Nephron (organoid): Measurements from ENCODE around the gene BRSK1.
A peak's percentile ranks its signal among the peaks of the same experiment; 100 is the strongest.

Source experiments
- H3K27ac Mint-ChIP-seq, 3 experiments: 2 replicates each; pipeline ENCODE4 v1.8.0; 2020; ENCODE audit warnings: mixed read lengths in 3 of 3, mild to moderate bottlenecking in 2 of 3, moderate library complexity in 1 of 3
- H3K27me3 Mint-ChIP-seq: 2 replicates; pipeline ENCODE4 v1.8.0; 2021; ENCODE audit warnings: low read depth, mild to moderate bottlenecking, moderate library complexity, mixed read lengths
- H3K36me3 Mint-ChIP-seq: 2 replicates; pipeline ENCODE4 v1.8.0; 2020; ENCODE audit warnings: low read depth, mixed read lengths
- H3K4me1 Mint-ChIP-seq: 2 replicates; pipeline ENCODE4 v1.8.0; 2020; ENCODE audit warnings: mixed read lengths
- H3K4me3 Mint-ChIP-seq, 3 experiments: 2 replicates each; pipeline ENCODE4 v1.8.0; 2020; ENCODE audit warnings: mild to moderate bottlenecking in 3 of 3, mixed read lengths in 3 of 3, moderate library complexity in 2 of 3
- H3K9me3 Mint-ChIP-seq: 2 replicates; pipeline ENCODE4 v1.8.0; 2020; ENCODE audit warnings: mixed read lengths
- TF ChIP-seq, protein P1 (sequence below), 3 experiments: fragments of 200-600 bp; sonication (generic); IDR thresholded peaks; one replicate each; pipeline ENCODE4 v1.5.0; 2021; ENCODE audit warnings: antibody characterized with exemption in 3 of 3; ENCODE audit not compliant: unreplicated experiment in 3 of 3

BRSK1 gene

DNA sequence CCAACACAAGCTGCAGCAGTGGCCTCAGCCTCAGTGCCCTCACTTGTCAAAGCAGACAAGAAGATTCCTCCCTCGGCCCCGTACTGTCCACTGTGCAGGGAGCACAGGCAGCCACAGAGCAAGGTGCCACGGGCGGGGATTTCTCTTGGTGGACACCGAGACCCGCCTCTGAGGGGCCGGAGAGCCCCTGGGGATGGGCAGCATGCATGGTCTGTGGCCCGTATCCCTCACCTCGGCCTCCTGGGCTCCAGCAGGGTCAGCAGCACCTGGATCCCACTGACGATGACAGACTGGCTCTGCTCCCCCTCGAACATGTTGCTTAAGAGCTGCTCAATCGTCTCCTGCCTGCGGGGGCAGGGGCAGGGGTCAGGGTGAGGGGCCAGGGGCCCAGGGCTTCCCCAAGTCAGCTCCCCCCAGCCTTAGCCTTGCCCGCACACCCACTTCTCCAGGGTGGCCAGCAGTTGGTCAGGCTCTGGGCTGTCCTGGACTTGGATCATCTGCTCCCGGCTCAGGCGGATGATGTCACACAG is 41.8 kb upstream of the BRSK1 start:
- H3K4me3 Mint-ChIP-seq = no peak overlapping the region
- no peaks in the 10 kb centered on the region for H3K9me3 Mint-ChIP-seq
- H3K27me3 Mint-ChIP-seq = no peaks in the 10 kb centered on the region
- TF ChIP-seq, protein P1, sequence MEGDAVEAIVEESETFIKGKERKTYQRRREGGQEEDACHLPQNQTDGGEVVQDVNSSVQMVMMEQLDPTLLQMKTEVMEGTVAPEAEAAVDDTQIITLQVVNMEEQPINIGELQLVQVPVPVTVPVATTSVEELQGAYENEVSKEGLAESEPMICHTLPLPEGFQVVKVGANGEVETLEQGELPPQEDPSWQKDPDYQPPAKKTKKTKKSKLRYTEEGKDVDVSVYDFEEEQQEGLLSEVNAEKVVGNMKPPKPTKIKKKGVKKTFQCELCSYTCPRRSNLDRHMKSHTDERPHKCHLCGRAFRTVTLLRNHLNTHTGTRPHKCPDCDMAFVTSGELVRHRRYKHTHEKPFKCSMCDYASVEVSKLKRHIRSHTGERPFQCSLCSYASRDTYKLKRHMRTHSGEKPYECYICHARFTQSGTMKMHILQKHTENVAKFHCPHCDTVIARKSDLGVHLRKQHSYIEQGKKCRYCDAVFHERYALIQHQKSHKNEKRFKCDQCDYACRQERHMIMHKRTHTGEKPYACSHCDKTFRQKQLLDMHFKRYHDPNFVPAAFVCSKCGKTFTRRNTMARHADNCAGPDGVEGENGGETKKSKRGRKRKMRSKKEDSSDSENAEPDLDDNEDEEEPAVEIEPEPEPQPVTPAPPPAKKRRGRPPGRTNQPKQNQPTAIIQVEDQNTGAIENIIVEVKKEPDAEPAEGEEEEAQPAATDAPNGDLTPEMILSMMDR (IDR thresholded peaks at IDR 0.05; ENCODE audit: unreplicated experiment in 3 of 3) = no peak
- H3K4me1 Mint-ChIP-seq = no peaks in the 10 kb centered on the region
- no peak overlapping the region for H3K27ac Mint-ChIP-seq
- peaks cover 41% of the 10 kb centered on the region for H3K36me3 Mint-ChIP-seq

DNA sequence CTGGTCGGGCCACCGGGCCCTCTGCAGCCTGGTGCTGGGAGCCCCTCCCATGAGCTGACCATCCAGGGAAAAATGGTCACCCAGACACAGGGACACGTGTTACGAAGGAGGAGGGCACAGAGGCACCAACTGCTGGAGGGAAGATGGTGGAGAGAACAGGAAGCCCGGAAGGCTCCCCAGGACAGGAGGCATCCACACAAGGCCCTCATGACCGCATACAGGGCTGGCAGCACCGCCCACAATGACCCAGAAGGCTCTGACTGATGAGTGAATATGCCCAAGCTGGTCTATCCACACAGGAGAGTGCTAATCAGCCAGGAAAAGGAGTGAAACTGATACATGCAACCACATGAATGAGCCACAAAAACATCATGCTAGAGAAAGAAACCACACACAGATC is 41.3 kb upstream of the BRSK1 start:
- Mint-ChIP-seq H3K4me1 (no peaks in the 10 kb centered on the region), H3K36me3 (peaks cover 36% of the 10 kb centered on the region), H3K4me3 (no peak overlapping the region), H3K27me3 (no peaks in the 10 kb centered on the region), H3K9me3 (no peaks in the 10 kb centered on the region), H3K27ac (peak overlapping the region in 1 of 3 experiments; percentile 45)
- TF ChIP-seq, protein P1 (IDR thresholded peaks at IDR 0.05; ENCODE audit: unreplicated experiment in 3 of 3) = no peak

DNA sequence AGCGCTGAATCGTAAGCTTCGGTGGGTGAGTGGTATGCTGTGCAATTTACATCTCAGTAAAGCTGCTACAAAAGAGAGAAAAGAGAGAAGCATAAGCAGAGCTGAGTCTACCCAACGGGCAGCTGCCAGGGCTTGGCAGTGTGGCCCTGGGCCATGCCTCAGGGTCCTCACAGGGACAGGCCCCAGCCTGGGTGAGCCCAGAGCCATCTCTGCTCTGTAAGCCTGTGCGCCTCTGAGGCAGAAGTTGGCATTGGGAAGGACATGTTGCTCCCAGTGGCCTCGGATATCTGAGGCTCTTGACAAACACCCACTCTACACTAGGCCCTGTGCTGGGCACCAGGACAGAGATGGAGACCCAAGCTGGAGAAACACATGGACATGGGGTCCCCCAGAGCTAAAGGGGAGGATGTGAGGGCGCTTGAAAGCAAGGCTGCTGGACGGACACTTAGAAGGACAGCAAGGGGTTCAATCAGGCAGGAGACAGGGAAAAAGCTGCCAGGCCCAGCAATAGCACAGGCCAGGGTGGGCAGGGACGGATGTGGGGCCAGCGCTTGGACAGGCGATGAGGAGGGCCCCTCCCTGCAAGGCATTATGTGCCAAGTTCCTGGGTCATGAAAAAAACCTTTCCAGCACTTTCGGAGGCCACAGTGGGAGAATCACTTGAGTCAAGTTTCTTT is 39.7 kb upstream of the BRSK1 start:
- TF ChIP-seq, protein P1 (IDR thresholded peaks at IDR 0.05; ENCODE audit: unreplicated experiment in 3 of 3) = no peak

DNA sequence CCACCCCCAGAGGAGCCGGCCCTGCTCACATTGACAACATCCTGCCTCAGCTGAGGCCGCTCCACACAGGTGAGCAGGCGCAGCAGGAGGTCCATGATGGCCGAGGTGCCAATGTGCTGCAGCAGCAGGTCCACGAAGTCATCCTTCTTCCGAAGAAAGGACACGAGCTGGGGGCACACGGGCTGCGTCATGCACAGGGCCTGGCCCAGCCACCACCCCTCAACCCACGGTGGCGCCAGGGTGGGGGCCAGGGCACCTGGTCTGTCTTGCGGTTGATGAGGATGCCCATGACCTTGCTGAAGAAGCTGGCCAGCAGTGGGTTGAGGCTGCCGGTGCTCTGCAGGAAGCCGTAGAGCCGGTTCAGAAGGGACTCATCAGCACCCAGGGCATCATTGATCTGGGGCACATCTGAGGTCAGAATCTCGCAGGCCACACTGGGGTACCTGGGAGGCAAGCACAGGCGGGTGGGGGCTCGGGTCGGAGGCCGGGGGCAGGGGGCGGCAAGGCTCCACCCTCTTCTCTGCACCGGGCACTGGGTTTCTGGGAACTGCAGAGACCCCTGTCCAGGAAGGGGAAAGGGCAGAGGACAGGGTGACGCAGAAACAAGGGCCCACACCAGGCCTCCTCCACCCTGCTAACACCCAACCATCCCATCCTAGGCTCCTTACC is 38.4 kb upstream of the BRSK1 start:
- H3K36me3 Mint-ChIP-seq = peaks cover 22% of the 10 kb centered on the region
- no peaks in the 10 kb centered on the region for H3K9me3 Mint-ChIP-seq
- TF ChIP-seq, protein P1 (IDR thresholded peaks at IDR 0.05; ENCODE audit: unreplicated experiment in 3 of 3) = no peak
- H3K27ac Mint-ChIP-seq = no peak overlapping the region
- H3K4me1 Mint-ChIP-seq = no peaks in the 10 kb centered on the region
- no peak overlapping the region for H3K4me3 Mint-ChIP-seq
- no peaks in the 10 kb centered on the region for H3K27me3 Mint-ChIP-seq

More for the DNA sequence above, 39.7 kb upstream of the BRSK1 start:
- no peak overlapping the region for H3K4me3 Mint-ChIP-seq
- H3K9me3 Mint-ChIP-seq = no peaks in the 10 kb centered on the region
- H3K27me3 Mint-ChIP-seq = no peaks in the 10 kb centered on the region
- H3K4me1 Mint-ChIP-seq = no peaks in the 10 kb centered on the region
- peaks cover 27% of the 10 kb centered on the region for H3K36me3 Mint-ChIP-seq
- no peak overlapping the region for H3K27ac Mint-ChIP-seq

DNA sequence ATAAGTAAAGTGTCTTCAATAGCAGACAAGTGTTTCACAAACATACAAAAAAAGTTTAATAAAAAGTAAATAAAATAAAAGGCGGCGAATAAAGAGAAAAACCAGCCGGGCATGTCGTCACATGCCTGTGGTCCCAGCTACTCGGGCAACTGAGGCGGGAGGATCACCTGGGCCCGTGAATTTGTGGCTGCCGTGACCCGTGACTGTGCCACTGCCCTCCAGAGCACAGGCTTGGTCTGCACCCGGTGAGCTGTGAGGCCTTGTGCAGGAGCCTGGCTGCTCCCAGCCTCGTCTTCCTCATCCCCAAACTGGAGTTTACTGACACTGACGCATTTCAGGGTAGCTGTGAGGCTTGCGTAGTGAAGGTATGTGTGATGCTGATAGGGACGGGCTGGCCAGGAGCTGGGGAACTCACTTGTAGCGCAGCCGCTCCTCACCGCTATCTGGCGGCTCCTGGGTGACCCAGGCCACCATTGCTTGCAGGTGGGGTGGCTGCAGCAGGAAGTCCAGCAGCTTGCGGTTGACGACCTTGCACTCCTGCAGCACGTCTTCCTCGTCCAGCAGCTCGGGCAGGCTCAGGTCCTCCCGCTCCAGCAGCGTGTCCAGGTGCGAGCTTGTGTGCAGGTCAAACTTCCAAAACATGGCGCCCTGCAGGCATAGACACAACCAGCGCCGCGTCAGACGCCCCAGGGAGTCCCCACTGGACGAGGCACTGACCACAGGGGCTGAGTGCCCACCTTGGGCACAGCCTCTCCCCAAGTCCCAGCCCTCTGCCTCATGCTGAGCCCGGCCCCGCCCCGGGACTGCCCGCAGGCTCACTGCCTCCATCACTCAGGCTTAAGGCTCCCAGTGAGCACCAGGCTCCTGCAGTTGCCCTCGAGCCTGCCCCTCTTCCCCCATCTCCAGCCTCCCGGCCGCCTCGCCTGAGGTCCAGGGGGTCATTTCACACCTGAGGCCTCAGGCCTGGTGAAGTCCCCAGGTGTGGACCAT is 37.0 kb upstream of the BRSK1 start:
- Mint-ChIP-seq H3K27me3 (no peaks in the 10 kb centered on the region), H3K4me3 (no peak overlapping the region), H3K27ac (no peak overlapping the region), H3K4me1 (no peaks in the 10 kb centered on the region), H3K9me3 (no peaks in the 10 kb centered on the region), H3K36me3 (peaks cover 19% of the 10 kb centered on the region)
- TF ChIP-seq, protein P1 (IDR thresholded peaks at IDR 0.05; ENCODE audit: unreplicated experiment in 3 of 3) = no peak
